Keratinocyte (primary cell): ENCODE measurements around the gene SAMD14. TPM values are rescaled to one million over a fixed set of nuclear protein-coding genes. Genes with fewer than 3 reads are reported as not detected.

Experiments
- DNase-seq: peaks from one replicate; pipeline ENCODE4 v3.0.0-alpha.2; 2011; ENCODE audit warnings: low read depth, missing footprints, low spot score
- FAIRE-seq: peaks from 2 replicates; lab custom pipeline; 2011; peaks lifted over from hg19 to GRCh38; lab: Jason Lieb, UNC
- H2AFZ ChIP-seq: 2 replicates; pipeline ENCODE4 v1.6.0; 2012; ENCODE audit warnings: low read length, control low read depth, inconsistent platforms; ENCODE audit not compliant: control insufficient read depth
- H3K27ac ChIP-seq: 2 replicates; pipeline ENCODE4 v1.5.1; 2011; ENCODE audit warnings: low read length; ENCODE audit not compliant: control insufficient read depth, insufficient read depth
- H3K27me3 ChIP-seq: 3 replicates; pipeline ENCODE4 v1.6.0; 2011; ENCODE audit warnings: low read length; ENCODE audit not compliant: control insufficient read depth, insufficient read depth; ENCODE audit errors: extremely low read depth
- H3K36me3 ChIP-seq, 2 experiments: 2 replicates in 1 of 2; 3 replicates in 1 of 2; pipeline ENCODE4 v1.5.1; 2011; ENCODE audit warnings: low read length in 2 of 2, mild to moderate bottlenecking in 1 of 2; ENCODE audit not compliant: control insufficient read depth in 2 of 2, insufficient read depth in 2 of 2; ENCODE audit errors: extremely low read depth in 1 of 2
- H3K4me1 ChIP-seq: 3 replicates; pipeline ENCODE4 v1.5.1; 2011; ENCODE audit warnings: low read length; ENCODE audit not compliant: control insufficient read depth, insufficient read depth; ENCODE audit errors: extremely low read depth
- H3K4me2 ChIP-seq: 3 replicates; pipeline ENCODE4 v1.6.0; 2011; ENCODE audit warnings: low read depth, low read length; ENCODE audit not compliant: control insufficient read depth, insufficient read depth; ENCODE audit errors: extremely low read depth
- H3K4me3 ChIP-seq, 3 experiments: fragments of 200-600 bp in 1 of 3; sonication (generic) in 1 of 3; 2 replicates in 2 of 3; 3 replicates in 1 of 3; pipeline ENCODE4 v1.5.1; 2011 to 2016; ENCODE audit warnings: low read length in 3 of 3, mild to moderate bottlenecking in 3 of 3, control low read depth in 2 of 3, inconsistent platforms in 1 of 3, low read depth in 1 of 3, mixed read lengths in 1 of 3, mixed run types in 1 of 3, moderate library complexity in 1 of 3; ENCODE audit not compliant: control insufficient read depth in 2 of 3, insufficient read depth in 2 of 3; ENCODE audit errors: extremely low read depth in 1 of 3
- H3K79me2 ChIP-seq: 2 replicates; pipeline ENCODE4 v1.6.0; 2012; ENCODE audit warnings: low read length; ENCODE audit not compliant: control insufficient read depth, insufficient read depth
- H3K9ac ChIP-seq: 3 replicates; pipeline ENCODE4 v1.6.0; 2011; ENCODE audit warnings: low read length; ENCODE audit not compliant: control insufficient read depth, insufficient read depth; ENCODE audit errors: extremely low read depth
- H3K9me1 ChIP-seq: 3 replicates; pipeline ENCODE4 v1.6.0; 2011; ENCODE audit warnings: low read length; ENCODE audit not compliant: control insufficient read depth, insufficient read depth; ENCODE audit errors: extremely low read depth
- H3K9me3 ChIP-seq: 2 replicates; pipeline ENCODE4 v1.5.1; 2012; ENCODE audit warnings: low read depth, low read length; ENCODE audit not compliant: control insufficient read depth
- H4K20me1 ChIP-seq: 3 replicates; pipeline ENCODE4 v1.6.0; 2011; ENCODE audit warnings: low read length; ENCODE audit not compliant: control insufficient read depth, insufficient read depth; ENCODE audit errors: extremely low read depth
- EZH2 ChIP-seq: IDR thresholded peaks from one replicate; pipeline ENCODE4 v1.6.1; 2012; ENCODE audit warnings: inconsistent platforms, mild to moderate bottlenecking, low read length, moderate library complexity
- dilution Hi-C: fragments of 300-500 bp; cut with MboI; formaldehyde crosslinking; loops from one replicate; pipeline ENCODE4 v1.7.0; 2020; ENCODE audit warnings: low sequenced_read_pairs; ENCODE audit not compliant: extremely low pct_ligation_motif_present
- polyA plus RNA-seq, 5 experiments: library from polyadenylated mRNA; depleted of rRNA in 3 of 5; stranded (reverse) in 3 of 5; stranded (forward) in 1 of 5; unstranded in 1 of 5; fragments of >200 nt; gene quantifications; 1 replicate in 1 of 5; 2 replicates in 3 of 5; 3 replicates in 1 of 5; pipeline versions ENCODE4 v1.2.1 to v1.2.3, GENCODE V29; 2011 to 2012; ENCODE audit warnings: missing spikeins in 2 of 5, low read depth in 1 of 5, low replicate concordance in 1 of 5
- TF ChIP-seq, protein P1 (sequence below), 3 experiments: IDR thresholded peaks in 1 of 3; conservative IDR thresholded peaks in 1 of 3; optimal IDR thresholded peaks in 1 of 3; 2 replicates in 2 of 3; 3 replicates in 1 of 3; pipeline versions ENCODE3 to v1.5.1; 2011; ENCODE audit warnings: low read length in 3 of 3, mild to moderate bottlenecking in 3 of 3, moderate library complexity in 2 of 3, control low read depth in 1 of 3, inconsistent platforms in 1 of 3; ENCODE audit not compliant: insufficient read depth in 2 of 3; ENCODE audit errors: extremely low read depth in 1 of 3

The SAMD14 gene
- polyA plus RNA-seq, 1 donor (not counting 4 experiments of a cell fraction or from before 2014, with no cell fraction given): not detected

DNA sequence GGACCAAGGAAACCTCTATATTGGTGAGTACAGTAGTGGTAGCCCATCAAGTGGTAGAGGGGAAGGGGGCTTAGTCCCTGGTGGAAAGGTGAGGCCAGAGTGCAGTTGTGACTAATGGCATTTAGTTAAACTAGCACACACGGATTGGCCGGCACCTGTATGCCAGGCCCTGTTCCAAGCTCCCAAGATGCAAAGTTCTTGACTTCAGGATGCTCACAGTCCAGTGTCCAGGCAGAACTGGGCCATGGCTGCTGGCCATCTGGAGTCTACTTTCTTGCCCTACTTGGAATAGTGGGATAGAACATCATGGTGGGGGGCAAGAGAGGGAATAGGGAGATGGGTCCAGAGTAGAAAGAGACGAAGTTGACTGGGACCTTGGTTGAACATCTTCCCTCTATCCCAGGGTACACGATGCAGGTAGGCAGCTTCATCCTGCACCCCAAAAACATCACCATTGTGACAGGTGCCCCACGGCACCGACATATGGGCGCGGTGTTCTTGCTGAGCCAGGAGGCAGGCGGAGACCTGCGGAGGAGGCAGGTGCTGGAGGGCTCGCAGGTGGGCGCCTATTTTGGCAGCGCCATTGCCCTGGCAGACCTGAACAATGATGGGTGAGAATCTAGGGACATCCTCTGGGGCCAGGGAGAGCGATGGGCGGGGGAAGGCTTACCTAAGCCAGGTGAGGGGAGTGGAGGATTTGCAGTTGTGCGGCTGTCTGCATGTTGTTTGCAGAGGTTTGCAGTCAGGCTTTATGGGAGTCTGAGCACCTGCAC lies 58.9 kb downstream of the SAMD14 start:
- no peak overlapping the region for H2AFZ ChIP-seq
- H3K9me3 ChIP-seq: no peaks in the 10 kb centered on the region
- H4K20me1 ChIP-seq: peaks cover 63% of the 10 kb centered on the region
- peaks cover 63 to 83% of the 10 kb centered on the region in 2 experiments for H3K36me3 ChIP-seq
- no peak overlapping the region for H3K9ac ChIP-seq
- H3K27me3 ChIP-seq: no peaks in the 10 kb centered on the region
- no peaks in the 10 kb centered on the region for H3K4me1 ChIP-seq
- peaks cover 81% of the 10 kb centered on the region for H3K79me2 ChIP-seq
- H3K9me1 ChIP-seq: peaks cover 6% of the 10 kb centered on the region
- dilution Hi-C loops: no loop called here
- no peak for FAIRE-seq
- H3K4me3 ChIP-seq: no peak overlapping the region
- H3K27ac ChIP-seq: no peak overlapping the region
- DNase-seq: no peak
- TF ChIP-seq, protein P1, sequence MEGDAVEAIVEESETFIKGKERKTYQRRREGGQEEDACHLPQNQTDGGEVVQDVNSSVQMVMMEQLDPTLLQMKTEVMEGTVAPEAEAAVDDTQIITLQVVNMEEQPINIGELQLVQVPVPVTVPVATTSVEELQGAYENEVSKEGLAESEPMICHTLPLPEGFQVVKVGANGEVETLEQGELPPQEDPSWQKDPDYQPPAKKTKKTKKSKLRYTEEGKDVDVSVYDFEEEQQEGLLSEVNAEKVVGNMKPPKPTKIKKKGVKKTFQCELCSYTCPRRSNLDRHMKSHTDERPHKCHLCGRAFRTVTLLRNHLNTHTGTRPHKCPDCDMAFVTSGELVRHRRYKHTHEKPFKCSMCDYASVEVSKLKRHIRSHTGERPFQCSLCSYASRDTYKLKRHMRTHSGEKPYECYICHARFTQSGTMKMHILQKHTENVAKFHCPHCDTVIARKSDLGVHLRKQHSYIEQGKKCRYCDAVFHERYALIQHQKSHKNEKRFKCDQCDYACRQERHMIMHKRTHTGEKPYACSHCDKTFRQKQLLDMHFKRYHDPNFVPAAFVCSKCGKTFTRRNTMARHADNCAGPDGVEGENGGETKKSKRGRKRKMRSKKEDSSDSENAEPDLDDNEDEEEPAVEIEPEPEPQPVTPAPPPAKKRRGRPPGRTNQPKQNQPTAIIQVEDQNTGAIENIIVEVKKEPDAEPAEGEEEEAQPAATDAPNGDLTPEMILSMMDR (optimal IDR thresholded peaks at IDR 0.05 in 1 of 3, IDR thresholded peaks at IDR 0.05 in 1 of 3, conservative IDR thresholded peaks at IDR 0.05 in 1 of 3; ENCODE audit: extremely low read depth in 1 of 3, insufficient read depth in 2 of 3, low read length in 3 of 3): no peak
- no peak for TF ChIP-seq EZH2
- H3K4me2 ChIP-seq: no peak overlapping the region

DNA sequence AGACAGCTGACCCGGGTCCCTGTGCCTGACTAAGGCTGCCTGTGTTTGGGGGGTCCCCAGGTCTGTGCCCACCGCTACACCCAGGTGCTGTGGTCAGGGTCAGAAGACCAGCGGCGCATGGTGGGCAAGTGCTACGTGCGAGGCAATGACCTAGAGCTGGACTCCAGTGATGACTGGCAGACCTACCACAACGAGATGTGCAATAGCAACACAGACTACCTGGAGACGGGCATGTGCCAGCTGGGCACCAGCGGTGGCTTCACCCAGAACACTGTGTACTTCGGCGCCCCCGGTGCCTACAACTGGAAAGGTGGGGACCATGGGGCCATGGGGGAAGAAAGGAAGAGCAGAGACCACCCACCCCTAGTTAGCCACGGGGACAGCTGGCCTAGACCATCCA lies 62.0 kb downstream of the SAMD14 start:
- DNase-seq (no peak), FAIRE-seq (peak; percentile 17)
- Histone ChIP-seq H3K27me3 (no peaks in the 10 kb centered on the region), H3K4me1 (peaks cover 26% of the 10 kb centered on the region), H3K9me1 (no peaks in the 10 kb centered on the region), H3K27ac (peak overlapping the region; percentile 5), H3K4me3 (no peak overlapping the region), H4K20me1 (peaks cover 35% of the 10 kb centered on the region), H3K4me2 (no peak overlapping the region), H3K9me3 (no peaks in the 10 kb centered on the region), H3K79me2 (peaks cover 83% of the 10 kb centered on the region), H3K36me3 (peaks cover 40 to 79% of the 10 kb centered on the region in 2 experiments), H3K9ac (no peak overlapping the region), H2AFZ (no peak overlapping the region)
- TF ChIP-seq, protein P1 (optimal IDR thresholded peaks at IDR 0.05 in 1 of 3, IDR thresholded peaks at IDR 0.05 in 1 of 3, conservative IDR thresholded peaks at IDR 0.05 in 1 of 3; ENCODE audit: extremely low read depth in 1 of 3, insufficient read depth in 2 of 3, low read length in 3 of 3): peak in 1 of 3 experiments; percentile 6
- no peak for TF ChIP-seq EZH2
- dilution Hi-C loops: no loop called here
